NCI-H2107 treated with DMSO at 0.1 percent for 48 hours (cell line): ENCODE results near the gene EXOG.
"Not testable (repeated sequence)": the region's sequence is repeated elsewhere in the genome, so short reads cannot be mapped to it uniquely, and the experiment has no call there.

ENCODE experiments used
- DNase-seq: peaks from one replicate; lab custom pipeline; 2025; ENCODE audit not compliant: unreplicated experiment; lab: John Stamatoyannopoulos, UW

The EXOG gene

GRCh38 chr3:38562467-38562925, 66.4 kb downstream of the EXOG start:
- DNase-seq, result no peak

- no peak for DNase-seq
Measured at GRCh38 chr3:38563070-38563885, 67.1 kb downstream of the EXOG start.

- no peak for DNase-seq
Measured at GRCh38 chr3:38563886-38564270, 67.7 kb downstream of the EXOG start.

- DNase-seq, result no peak
Measured at GRCh38 chr3:38564631-38565338, 68.6 kb downstream of the EXOG start.

- DNase-seq, result no peak
Measured at GRCh38 chr3:38565339-38566214, 69.4 kb downstream of the EXOG start.

GRCh38 chr3:38566215-38566528, 70.0 kb downstream of the EXOG start:
- no peak for DNase-seq

GRCh38 chr3:38566794-38567193, 70.7 kb downstream of the EXOG start:
- DNase-seq, result not testable (repeated sequence)

GRCh38 chr3:38567498-38567897, 71.4 kb downstream of the EXOG start:
- no peak for DNase-seq

GRCh38 chr3:38573111-38573510, 77.0 kb downstream of the EXOG start:
- no peak for DNase-seq

GRCh38 chr3:38573556-38573955, 77.4 kb downstream of the EXOG start:
- DNase-seq, result no peak

GRCh38 chr3:38574411-38575278, 78.5 kb downstream of the EXOG start:
- DNase-seq, result no peak

- no peak for DNase-seq
Measured at GRCh38 chr3:38575279-38575843, 79.2 kb downstream of the EXOG start.
